Stomach (tissue), 4 donors: ENCODE results near the gene MANF.

ENCODE experiments used
- EP300 ChIP-seq: sonication (generic); formaldehyde crosslinking; IDR thresholded peaks from one replicate; pipeline ENCODE4 v1.6.1; 2017; ENCODE audit warnings: antibody characterized with exemption
- POLR2A ChIP-seq, 4 donors: fragments of 450-650 bp; IDR thresholded peaks; one replicate each; pipeline ENCODE4 v1.6.1; 2016; ENCODE audit warnings: antibody characterized with exemption in 4 of 4, control low read depth in 2 of 4, mild to moderate bottlenecking in 1 of 4, moderate library complexity in 1 of 4
- POLR2AphosphoS5 ChIP-seq, 3 donors: sonication (generic); formaldehyde crosslinking; IDR thresholded peaks; one replicate each; pipeline ENCODE4 v1.6.1; 2016; ENCODE audit warnings: antibody characterized with exemption in 3 of 3
- TF ChIP-seq, protein P1 (sequence below), 7 experiments: fragments of 450-650 bp in 4 of 7; fragments of 200-600 bp in 3 of 7; sonication (generic) in 3 of 7; IDR thresholded peaks; one replicate each; pipeline ENCODE4 v1.5.1; 2016 to 2019; ENCODE audit warnings: antibody characterized with exemption in 7 of 7, control low read depth in 2 of 7, mild to moderate bottlenecking in 1 of 7

DNA sequence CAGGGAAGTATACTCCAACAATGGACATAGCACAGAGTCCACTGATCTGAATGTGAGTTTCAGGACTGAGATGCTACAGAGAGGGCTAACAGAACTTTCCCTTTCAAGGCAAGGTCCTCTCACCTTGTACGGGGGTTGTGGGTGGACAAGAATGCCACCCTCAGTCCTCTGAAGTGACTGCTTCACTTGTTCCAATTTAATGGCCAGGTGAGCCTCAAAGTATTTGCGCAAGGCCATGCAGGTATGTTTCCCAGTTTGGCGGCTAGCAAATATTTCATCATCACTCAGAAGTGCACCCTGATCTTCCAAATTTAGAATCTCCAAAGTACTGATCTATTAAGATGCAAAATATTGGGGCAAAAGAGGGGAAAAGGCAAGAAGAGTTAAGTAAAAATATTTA, 44.0 kb downstream of the MANF start:
- TF ChIP-seq, protein P1, sequence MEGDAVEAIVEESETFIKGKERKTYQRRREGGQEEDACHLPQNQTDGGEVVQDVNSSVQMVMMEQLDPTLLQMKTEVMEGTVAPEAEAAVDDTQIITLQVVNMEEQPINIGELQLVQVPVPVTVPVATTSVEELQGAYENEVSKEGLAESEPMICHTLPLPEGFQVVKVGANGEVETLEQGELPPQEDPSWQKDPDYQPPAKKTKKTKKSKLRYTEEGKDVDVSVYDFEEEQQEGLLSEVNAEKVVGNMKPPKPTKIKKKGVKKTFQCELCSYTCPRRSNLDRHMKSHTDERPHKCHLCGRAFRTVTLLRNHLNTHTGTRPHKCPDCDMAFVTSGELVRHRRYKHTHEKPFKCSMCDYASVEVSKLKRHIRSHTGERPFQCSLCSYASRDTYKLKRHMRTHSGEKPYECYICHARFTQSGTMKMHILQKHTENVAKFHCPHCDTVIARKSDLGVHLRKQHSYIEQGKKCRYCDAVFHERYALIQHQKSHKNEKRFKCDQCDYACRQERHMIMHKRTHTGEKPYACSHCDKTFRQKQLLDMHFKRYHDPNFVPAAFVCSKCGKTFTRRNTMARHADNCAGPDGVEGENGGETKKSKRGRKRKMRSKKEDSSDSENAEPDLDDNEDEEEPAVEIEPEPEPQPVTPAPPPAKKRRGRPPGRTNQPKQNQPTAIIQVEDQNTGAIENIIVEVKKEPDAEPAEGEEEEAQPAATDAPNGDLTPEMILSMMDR (IDR thresholded peaks at IDR 0.05), result no peak
- TF ChIP-seq POLR2A (IDR thresholded peaks at IDR 0.05), result no peak
- no peak for TF ChIP-seq EP300
- no peak for TF ChIP-seq POLR2AphosphoS5 (IDR thresholded peaks at IDR 0.05)
